Osteocyte (in vitro differentiated cells): ENCODE measurements around the gene RGS12. TPM values are rescaled to one million over a fixed set of nuclear protein-coding genes. Genes with fewer than 3 reads are reported as not detected.

Experiments
- DNase-seq: peaks from one replicate; pipeline ENCODE4 v3.0.0; 2021; ENCODE audit warnings: mixed read lengths; ENCODE audit not compliant: unreplicated experiment; ENCODE audit errors: extremely low spot score
- H3K27ac Mint-ChIP-seq: one replicate; pipeline ENCODE4 v1.8.0; 2021; ENCODE audit warnings: mild to moderate bottlenecking, mixed read lengths; ENCODE audit not compliant: unreplicated experiment
- H3K27me3 Mint-ChIP-seq: one replicate; pipeline ENCODE4 v1.8.0; 2021; ENCODE audit warnings: mixed read lengths; ENCODE audit not compliant: unreplicated experiment
- H3K36me3 Mint-ChIP-seq: one replicate; pipeline ENCODE4 v1.8.0; 2021; ENCODE audit warnings: mixed read lengths; ENCODE audit not compliant: unreplicated experiment
- H3K4me1 Mint-ChIP-seq: one replicate; pipeline ENCODE4 v1.8.0; 2021; ENCODE audit warnings: mixed read lengths; ENCODE audit not compliant: unreplicated experiment
- H3K4me3 Mint-ChIP-seq: one replicate; pipeline ENCODE4 v1.8.0; 2021; ENCODE audit warnings: mild to moderate bottlenecking, moderate library complexity, mixed read lengths; ENCODE audit not compliant: unreplicated experiment
- H3K9me3 Mint-ChIP-seq: one replicate; pipeline ENCODE4 v1.8.0; 2021; ENCODE audit warnings: mixed read lengths; ENCODE audit not compliant: unreplicated experiment
- total RNA-seq: library from RNA; stranded (reverse); gene quantifications from 2 replicates; pipeline ENCODE4 v1.2.1, GENCODE V29; 2021
- TF ChIP-seq, protein P1 (sequence below): fragments of 200-600 bp; sonication (generic); IDR thresholded peaks from 2 replicates; pipeline ENCODE4 v1.5.0; 2021; ENCODE audit warnings: antibody characterized with exemption, mild to moderate bottlenecking, moderate library complexity

The RGS12 gene
- total RNA-seq, 1 donor from 2014 or later = 32.5 TPM

DNA sequence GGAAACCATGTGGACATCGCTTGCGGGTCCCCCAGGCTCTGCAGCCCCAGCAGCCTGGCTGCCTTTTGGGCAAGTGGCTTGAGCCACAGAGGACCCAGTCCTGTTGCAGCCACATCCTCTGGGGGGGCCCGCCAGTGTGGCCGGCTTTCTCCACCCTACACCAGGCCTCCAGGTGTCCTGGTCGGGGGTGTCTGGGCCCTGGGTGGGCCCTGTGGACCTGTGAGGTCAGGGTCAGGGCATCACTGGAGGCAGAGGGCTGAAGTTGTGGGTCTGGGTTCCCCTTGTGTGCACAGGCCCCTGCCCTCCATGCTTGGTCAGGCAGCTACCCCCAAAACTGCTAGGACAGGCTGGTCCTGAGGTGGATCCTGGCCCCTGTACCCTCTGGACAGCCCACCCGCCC is 47.1 kb upstream of the RGS12 start:
- Mint-ChIP-seq H3K36me3 (peaks cover 7% of the 10 kb centered on the region), H3K9me3 (no peaks in the 10 kb centered on the region), H3K4me3 (no peak overlapping the region), H3K4me1 (no peaks in the 10 kb centered on the region), H3K27ac (no peak overlapping the region), H3K27me3 (no peaks in the 10 kb centered on the region)
- TF ChIP-seq, protein P1, sequence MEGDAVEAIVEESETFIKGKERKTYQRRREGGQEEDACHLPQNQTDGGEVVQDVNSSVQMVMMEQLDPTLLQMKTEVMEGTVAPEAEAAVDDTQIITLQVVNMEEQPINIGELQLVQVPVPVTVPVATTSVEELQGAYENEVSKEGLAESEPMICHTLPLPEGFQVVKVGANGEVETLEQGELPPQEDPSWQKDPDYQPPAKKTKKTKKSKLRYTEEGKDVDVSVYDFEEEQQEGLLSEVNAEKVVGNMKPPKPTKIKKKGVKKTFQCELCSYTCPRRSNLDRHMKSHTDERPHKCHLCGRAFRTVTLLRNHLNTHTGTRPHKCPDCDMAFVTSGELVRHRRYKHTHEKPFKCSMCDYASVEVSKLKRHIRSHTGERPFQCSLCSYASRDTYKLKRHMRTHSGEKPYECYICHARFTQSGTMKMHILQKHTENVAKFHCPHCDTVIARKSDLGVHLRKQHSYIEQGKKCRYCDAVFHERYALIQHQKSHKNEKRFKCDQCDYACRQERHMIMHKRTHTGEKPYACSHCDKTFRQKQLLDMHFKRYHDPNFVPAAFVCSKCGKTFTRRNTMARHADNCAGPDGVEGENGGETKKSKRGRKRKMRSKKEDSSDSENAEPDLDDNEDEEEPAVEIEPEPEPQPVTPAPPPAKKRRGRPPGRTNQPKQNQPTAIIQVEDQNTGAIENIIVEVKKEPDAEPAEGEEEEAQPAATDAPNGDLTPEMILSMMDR = no peak
- DNase-seq = no peak

DNA sequence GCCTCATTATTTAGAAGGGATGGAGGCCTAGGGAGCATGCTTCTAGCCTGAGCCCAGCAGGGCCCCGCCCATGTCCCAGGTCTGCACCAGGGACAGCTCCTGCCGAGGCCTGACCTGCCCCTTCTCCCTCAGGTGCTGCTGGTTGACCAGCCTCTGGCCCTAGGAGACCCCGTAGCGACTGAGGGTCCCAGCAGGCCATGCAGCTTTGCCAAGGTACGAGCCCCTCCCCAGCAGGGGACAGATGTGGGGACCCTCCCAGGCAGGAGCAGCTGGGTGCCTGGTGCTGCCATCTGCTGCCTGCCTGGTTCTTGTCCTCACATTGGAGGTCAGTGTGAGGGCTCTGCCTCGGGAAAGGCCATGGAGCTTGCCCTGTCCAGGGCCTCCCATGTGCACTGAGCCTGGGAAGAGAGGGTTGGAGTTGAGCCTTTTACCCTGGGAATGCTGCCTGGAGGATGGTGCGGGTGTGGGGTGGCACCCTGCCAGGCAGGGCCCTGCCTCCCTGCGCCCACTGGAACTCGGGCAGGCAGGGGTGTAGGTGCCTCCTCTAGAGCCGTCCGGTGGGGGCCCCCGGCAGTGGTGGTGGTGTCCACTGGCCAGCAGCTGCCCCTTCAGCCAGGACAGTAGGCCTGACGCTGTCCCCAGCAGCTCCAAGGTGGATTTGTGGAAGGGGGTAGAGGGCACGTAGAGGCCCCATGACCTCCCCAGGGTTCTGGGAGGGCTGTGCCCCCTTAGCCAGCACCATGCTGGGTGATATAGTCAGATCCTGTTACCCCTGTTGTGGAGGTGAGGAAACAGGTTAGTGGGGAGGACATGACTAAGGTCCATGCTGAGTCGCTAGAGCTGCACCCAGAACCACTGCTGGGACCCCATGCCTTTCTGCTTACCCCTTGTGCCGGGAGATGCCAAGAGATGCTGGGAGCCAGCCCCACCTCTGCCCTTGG is 46.1 kb upstream of the RGS12 start:
- no peaks in the 10 kb centered on the region for H3K9me3 Mint-ChIP-seq
- H3K27me3 Mint-ChIP-seq = no peaks in the 10 kb centered on the region
- peaks cover 3% of the 10 kb centered on the region for H3K36me3 Mint-ChIP-seq
- no peak for DNase-seq
- H3K4me1 Mint-ChIP-seq = no peaks in the 10 kb centered on the region
- H3K4me3 Mint-ChIP-seq = no peak overlapping the region
- TF ChIP-seq, protein P1 = no peak
- no peak overlapping the region for H3K27ac Mint-ChIP-seq

DNA sequence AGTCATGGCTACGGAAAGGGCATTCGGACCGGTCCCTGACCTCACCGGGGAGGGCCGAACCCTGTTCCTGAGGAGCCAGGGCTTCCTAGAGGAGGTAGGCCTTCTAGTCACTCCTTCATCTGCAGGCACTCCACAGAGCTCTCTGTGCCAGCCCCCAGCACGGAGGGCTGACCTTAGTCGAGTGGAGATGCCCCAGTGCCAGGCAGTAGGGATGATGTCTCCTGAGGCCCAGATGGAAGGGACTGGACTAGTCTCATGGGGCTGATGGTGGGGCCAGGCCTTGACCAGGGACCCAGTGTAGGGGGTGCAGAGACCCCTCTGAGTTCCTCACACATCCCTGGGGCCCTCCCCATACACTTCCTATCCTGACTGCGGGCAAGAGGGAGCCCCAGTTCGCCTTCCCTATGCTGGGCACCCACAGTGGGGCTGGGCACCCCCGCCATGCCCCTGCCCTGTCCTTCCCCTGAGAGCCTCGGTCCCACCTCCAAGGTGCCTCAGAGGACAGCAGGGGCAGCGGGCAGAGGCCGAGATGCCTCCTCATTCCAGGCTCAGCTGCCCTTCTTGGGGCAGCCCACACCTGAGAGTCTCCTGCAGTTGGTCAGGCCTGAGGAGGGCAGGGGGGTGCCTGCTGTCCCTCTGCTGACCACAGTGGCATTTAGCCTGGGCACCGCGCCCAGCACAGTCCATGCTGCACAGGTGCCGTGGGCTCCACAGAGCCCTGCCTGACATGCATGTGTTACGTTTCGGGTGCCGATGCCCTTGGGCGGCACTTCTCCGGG is 45.2 kb upstream of the RGS12 start:
- TF ChIP-seq, protein P1 = no peak
- Mint-ChIP-seq H3K27me3 (no peaks in the 10 kb centered on the region), H3K36me3 (peaks cover 3% of the 10 kb centered on the region), H3K4me3 (no peak overlapping the region), H3K9me3 (no peaks in the 10 kb centered on the region), H3K4me1 (no peaks in the 10 kb centered on the region), H3K27ac (no peak overlapping the region)
- DNase-seq = no peak

DNA sequence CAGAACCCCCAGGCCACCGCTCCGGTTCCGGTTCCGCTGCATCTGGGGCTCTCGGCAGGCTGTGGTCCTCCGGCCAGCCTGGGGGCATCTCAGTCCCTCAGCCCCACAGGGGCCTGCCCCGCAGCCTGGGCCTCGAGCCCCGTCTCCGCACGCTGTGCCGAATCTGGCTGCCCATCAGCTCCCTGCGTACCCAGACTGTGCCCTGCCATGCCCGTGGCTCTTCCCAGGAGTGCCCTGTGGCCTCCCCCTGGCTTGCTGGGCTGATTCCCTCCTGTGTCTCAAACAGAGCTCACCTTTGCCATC is 44.7 kb upstream of the RGS12 start:
- H3K36me3 Mint-ChIP-seq = peaks cover under 1% of the 10 kb centered on the region
- H3K27ac Mint-ChIP-seq = no peak overlapping the region
- H3K27me3 Mint-ChIP-seq = no peaks in the 10 kb centered on the region
- no peak for DNase-seq
- no peaks in the 10 kb centered on the region for H3K4me1 Mint-ChIP-seq
- TF ChIP-seq, protein P1 = no peak
- H3K4me3 Mint-ChIP-seq = no peak overlapping the region
- no peaks in the 10 kb centered on the region for H3K9me3 Mint-ChIP-seq
